ENCODE results near the gene CALHM5. TPM values are rescaled to one million over a fixed set of nuclear protein-coding genes. Genes with fewer than 3 reads are reported as not detected.

CALHM5 gene
- polyA plus RNA-seq, 4 donors: 2.1 to 3.2 (median 2.7) TPM

Other genes starting within 250 kb of the CALHM5 start
- 100 to 1,000 TPM in 3 of 4 donors, 10 to 100 TPM in 1; 90.7 to 105 (median 102) TPM for gene TSPYL1, start 231.7 kb upstream of the CALHM5 start, polyA plus RNA-seq (ENCODE audit: insufficient read length in 4 of 4)
- gene DSE, start 140.7 kb upstream of the CALHM5 start, polyA plus RNA-seq (ENCODE audit: insufficient read length in 4 of 4): 10 to 100 TPM; 43.0 to 46.2 (median 43.7) TPM
- gene CALHM6, start 50.3 kb upstream of the CALHM5 start, polyA plus RNA-seq (ENCODE audit: insufficient read length in 4 of 4): 1 to 10 TPM; 3.4 to 5.7 (median 3.8) TPM
- gene TRAPPC3L, start 34.0 kb downstream of the CALHM5 start, polyA plus RNA-seq (ENCODE audit: insufficient read length in 4 of 4): under 1 TPM; 0.18 to 0.46 (median 0.33) TPM
- under 1 TPM; 0.46 to 0.62 (median 0.52) TPM for gene CALHM4, start 42.1 kb downstream of the CALHM5 start, polyA plus RNA-seq (ENCODE audit: insufficient read length in 4 of 4)
- 10 to 100 TPM; 72.9 to 90.0 (median 82.7) TPM for gene RWDD1, start 59.9 kb downstream of the CALHM5 start, polyA plus RNA-seq (ENCODE audit: insufficient read length in 4 of 4)
- 1 to 10 TPM; 2.5 to 3.0 (median 2.9) TPM for gene RSPH4A, start 104.8 kb downstream of the CALHM5 start, polyA plus RNA-seq (ENCODE audit: insufficient read length in 4 of 4)
- 10 to 100 TPM; 12.5 to 15.2 (median 13.9) TPM for gene ZUP1, start 157.1 kb downstream of the CALHM5 start, polyA plus RNA-seq (ENCODE audit: insufficient read length in 4 of 4)
- gene KPNA5, start 169.6 kb downstream of the CALHM5 start, polyA plus RNA-seq (ENCODE audit: insufficient read length in 4 of 4): 10 to 100 TPM; 18.6 to 22.2 (median 20.7) TPM